ENCODE data around the gene ZNF653.

Gene ZNF653

GRCh38 chr19:11499890-11500420, 5.7 kb downstream of the ZNF653 start:
- Histone ChIP-seq H3K4me1 (peaks cover 0 to 3% (median 1%) of the 10 kb centered on the region in 4 donors), H3K9me3 (no peaks in the 10 kb centered on the region), H3K36me3 (peaks cover 16 to 69% (median 24%) of the 10 kb centered on the region in 3 donors), H3K27ac (no peak overlapping the region), H3K27me3 (no peaks in the 10 kb centered on the region), H3K4me3 (no peak overlapping the region)
- no peak for DNase-seq
- intact Hi-C loops (cut with DNase I; ENCODE audit: low total_unique reads), result no loop called here
- no peak for TF ChIP-seq CTCF (IDR thresholded peaks at IDR 0.05)

GRCh38 chr19:11499220-11499726, 6.4 kb downstream of the ZNF653 start:
- intact Hi-C loops (cut with DNase I; ENCODE audit: low total_unique reads), result no loop called here
- Histone ChIP-seq H3K27me3 (no peaks in the 10 kb centered on the region), H3K27ac (no peak overlapping the region), H3K4me3 (no peak overlapping the region), H3K36me3 (peaks cover 22 to 76% (median 31%) of the 10 kb centered on the region in 3 donors), H3K4me1 (no peaks in the 10 kb centered on the region), H3K9me3 (no peaks in the 10 kb centered on the region)
- TF ChIP-seq CTCF (IDR thresholded peaks at IDR 0.05), result no peak
- no peak for DNase-seq

GRCh38 chr19:11496391-11497163, 9.1 kb downstream of the ZNF653 start:
- no peak overlapping the region for H3K4me3 ChIP-seq
- no peak overlapping the region for H3K27ac ChIP-seq
- intact Hi-C loops (cut with DNase I; ENCODE audit: low total_unique reads), result loop anchor here (2.0 kb wide), 1 partner anchor 88 kb away; no protein-coding TSS in a partner anchor
- no peaks in the 10 kb centered on the region for H3K4me1 ChIP-seq
- peak; percentile 61 to 67 for TF ChIP-seq CTCF (IDR thresholded peaks at IDR 0.05)
- DNase-seq, result peak; percentile 58 to 85
- no peaks in the 10 kb centered on the region for H3K27me3 ChIP-seq
- peaks cover 23 to 85% (median 51%) of the 10 kb centered on the region in 3 donors for H3K36me3 ChIP-seq
- H3K9me3 ChIP-seq, result no peaks in the 10 kb centered on the region

DNA sequence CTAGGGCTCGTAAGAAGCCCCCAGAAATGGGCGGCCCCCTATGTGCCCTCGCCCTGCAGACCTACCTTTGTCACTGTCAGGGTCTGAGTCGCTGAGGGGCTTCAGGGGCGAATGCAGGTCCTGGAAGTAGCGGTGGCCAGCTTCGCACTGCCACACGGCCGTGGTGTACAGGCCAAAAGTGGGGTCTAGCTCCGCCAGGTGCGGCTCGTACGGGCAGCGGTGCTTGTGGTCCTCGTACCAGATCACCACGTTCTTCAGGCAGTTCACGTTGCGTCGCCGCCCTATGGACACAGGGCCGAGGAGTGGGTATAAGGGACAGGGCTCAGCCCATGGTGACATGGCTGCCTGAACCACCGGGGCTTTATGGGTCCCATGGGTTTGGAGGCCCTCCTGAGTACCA, 9.8 kb downstream of the ZNF653 start:
- intact Hi-C loops (cut with DNase I; ENCODE audit: low total_unique reads), result loop anchor here (2.0 kb wide), 1 partner anchor 89 kb away; no protein-coding TSS in a partner anchor
- Histone ChIP-seq H3K36me3 (peaks cover 26 to 84% (median 55%) of the 10 kb centered on the region in 3 donors), H3K4me3 (no peak overlapping the region), H3K4me1 (no peaks in the 10 kb centered on the region), H3K27me3 (no peaks in the 10 kb centered on the region), H3K27ac (no peak overlapping the region), H3K9me3 (no peaks in the 10 kb centered on the region)
- no peak for TF ChIP-seq CTCF (IDR thresholded peaks at IDR 0.05)
- DNase-seq, result no peak

DNA sequence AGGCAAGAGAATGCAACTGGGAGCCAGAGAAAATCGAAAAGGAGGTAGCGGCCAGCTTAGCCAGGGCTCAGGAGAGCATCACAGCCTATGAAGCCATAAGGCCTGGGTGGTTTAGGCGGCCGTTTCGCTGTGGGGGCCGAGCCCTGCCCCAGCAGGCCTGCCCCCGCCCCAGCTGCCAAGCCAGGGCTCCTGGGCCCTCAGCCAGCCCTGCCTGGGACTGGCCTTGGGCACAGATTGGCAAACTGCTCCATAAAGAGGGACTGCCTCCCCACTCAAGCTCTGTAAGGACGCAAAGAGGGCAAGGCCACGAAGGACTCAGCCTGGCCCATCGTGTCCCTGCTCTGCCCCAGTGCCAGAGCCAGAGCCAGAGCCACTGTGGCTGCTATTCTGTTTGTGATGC, 10.2 kb downstream of the ZNF653 start:
- no peaks in the 10 kb centered on the region for H3K27me3 ChIP-seq
- no peaks in the 10 kb centered on the region for H3K9me3 ChIP-seq
- H3K36me3 ChIP-seq, result peaks cover 30 to 84% (median 59%) of the 10 kb centered on the region in 3 donors
- TF ChIP-seq CTCF (IDR thresholded peaks at IDR 0.05), result no peak
- intact Hi-C loops (cut with DNase I; ENCODE audit: low total_unique reads), result no loop called here
- H3K27ac ChIP-seq, result no peak overlapping the region
- DNase-seq, result no peak
- no peak overlapping the region for H3K4me3 ChIP-seq
- no peaks in the 10 kb centered on the region for H3K4me1 ChIP-seq
